ENCODE measurements around the gene SEZ6L. TPM values are rescaled to one million over a fixed set of nuclear protein-coding genes. Genes with fewer than 3 reads are reported as not detected.

SEZ6L gene
- total RNA-seq: not detected in 2 replicates

GRCh38 chr22:26169315-26170111 is at the start of gene SEZ6L:
SEZ6L (plus strand) TSS chr22:26169462; CDS start chr22:26169670, 208 bp downstream.

GRCh38 chr22:26428515-26429457 is 259.5 kb downstream of the SEZ6L start, which contains the start of gene ASPHD2:
ASPHD2 (plus strand) TSS chr22:26429260; CDS start chr22:26433616, 4,356 bp downstream.

All from dermis lymphatic vessel endothelial cell (primary cell).